H7 (cell line): ENCODE data around the gene CYP21A2. TPM values are rescaled to one million over a fixed set of nuclear protein-coding genes. Genes with fewer than 3 reads are reported as not detected.
"Not testable (repeated sequence)": the region's sequence is repeated elsewhere in the genome, so short reads cannot be mapped to it uniquely, and the experiment has no call there.

Experiments used
- DNase-seq: peaks from one replicate; pipeline ENCODE4 v3.0.0; 2012
- H3K27me3 ChIP-seq: 2 replicates; pipeline ENCODE4 v1.6.0; 2011; ENCODE audit warnings: mild to moderate bottlenecking, low read length; ENCODE audit not compliant: control insufficient read depth, insufficient read depth
- H3K36me3 ChIP-seq: replicated peaks from 2 replicates; pipeline ENCODE4 v1.5.1; 2011; ENCODE audit warnings: low read length; ENCODE audit not compliant: control insufficient read depth, insufficient read depth
- H3K4me3 ChIP-seq: 2 replicates; pipeline ENCODE4 v1.5.1; 2011; ENCODE audit warnings: low read depth, mild to moderate bottlenecking, control low read depth, low read length, moderate library complexity; ENCODE audit not compliant: insufficient read depth
- total RNA-seq: library from RNA; depleted of rRNA; stranded (reverse); fragments of >200 nt; shearing (Covaris generic); gene quantifications from 2 replicates; pipeline ENCODE4 v1.2.3, GENCODE V29; 2014

CYP21A2 gene
- total RNA-seq, 1 experiment from 2014 or later = not detected

DNA sequence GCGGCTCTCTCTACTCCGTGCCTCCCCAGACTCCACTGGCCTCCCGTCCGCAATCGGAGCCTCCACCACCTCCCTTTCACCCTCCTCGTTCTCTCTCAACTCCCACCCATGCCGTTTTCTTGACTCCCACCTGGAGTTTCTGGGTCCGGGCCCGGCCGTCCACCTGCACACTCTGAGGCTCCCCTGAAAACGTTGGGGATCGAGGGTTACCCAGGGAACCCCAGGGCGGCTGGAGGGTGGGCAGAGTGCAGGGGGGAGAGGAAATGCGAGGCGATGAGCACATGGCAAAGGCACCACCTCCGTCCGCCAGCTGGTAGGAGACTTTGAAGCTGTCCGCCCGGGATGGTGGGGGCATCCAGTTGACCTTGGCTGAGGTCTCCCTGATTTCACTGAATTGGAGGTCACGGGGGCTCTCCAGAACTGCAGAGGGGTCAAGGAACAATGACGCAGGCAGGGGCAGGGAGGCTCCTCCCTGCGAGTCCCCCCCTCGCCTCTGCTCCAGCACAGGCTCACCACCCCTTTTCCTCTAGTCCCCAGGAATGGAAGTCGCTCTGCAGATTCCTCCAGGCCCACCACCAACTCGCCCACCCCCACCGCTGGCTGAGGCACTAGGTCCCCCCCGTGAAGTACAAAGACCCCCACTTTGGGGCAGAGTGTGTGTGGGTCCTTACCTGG, 27.2 kb upstream of the CYP21A2 start:
- H3K4me3 ChIP-seq, H3K36me3 ChIP-seq, H3K27me3 ChIP-seq: not testable (repeated sequence)
- peak; percentile 13 for DNase-seq

DNA sequence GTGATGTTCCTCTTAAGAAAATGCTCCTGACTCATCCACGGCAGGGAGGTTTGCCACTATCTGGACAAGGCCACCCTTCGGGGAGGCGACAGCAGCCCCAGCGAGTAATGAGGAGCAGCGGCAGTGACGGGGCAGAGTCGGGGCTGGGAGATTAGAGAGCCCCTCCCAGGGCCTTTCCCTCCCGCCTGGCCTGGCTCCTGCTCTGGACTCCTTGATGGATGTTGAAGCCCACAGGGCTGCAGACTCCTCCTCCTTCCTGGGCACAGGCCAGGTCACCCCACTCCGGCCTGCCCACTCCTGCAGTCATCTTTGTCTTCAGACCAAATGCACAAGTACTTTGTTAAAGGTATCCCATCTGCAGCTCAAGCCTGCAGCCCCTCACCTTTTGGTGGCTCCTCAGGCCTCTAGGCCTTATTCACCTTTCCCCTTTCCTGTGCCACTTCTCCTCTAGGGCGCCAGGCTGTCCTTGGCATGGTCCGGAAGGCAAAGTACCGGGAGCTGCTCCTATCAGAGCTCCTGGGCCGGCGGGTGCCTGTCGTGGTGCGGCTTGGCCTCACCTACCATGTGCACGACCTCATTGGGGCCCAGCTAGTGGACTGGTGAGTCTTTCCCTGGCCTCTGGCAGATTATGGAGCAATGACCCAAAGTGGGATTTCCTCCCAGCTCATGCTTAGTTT, 25.1 kb upstream of the CYP21A2 start:
- not testable (repeated sequence) for H3K27me3 ChIP-seq, DNase-seq

DNA sequence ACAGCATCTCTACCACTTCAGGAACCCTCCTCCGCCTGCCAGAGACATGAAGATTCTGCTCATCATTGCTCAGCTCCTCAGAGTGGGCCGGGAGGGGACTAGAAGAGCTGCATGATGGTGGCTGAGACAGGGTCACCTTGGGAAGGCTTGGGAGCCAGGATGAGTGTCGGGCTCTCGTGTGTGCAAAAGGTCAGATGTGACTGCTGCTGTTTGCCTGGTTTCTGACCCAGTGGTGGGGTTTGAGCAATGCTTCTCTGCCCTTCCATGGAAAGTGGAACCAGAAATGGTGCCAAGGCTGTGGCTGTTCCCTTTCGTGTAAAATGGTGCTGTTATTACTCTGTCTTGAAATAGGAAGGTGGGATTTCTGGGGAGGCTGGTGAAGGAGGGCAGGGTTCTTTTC, 24.5 kb upstream of the CYP21A2 start:
- DNase-seq, H3K36me3 ChIP-seq, H3K4me3 ChIP-seq, H3K27me3 ChIP-seq: not testable (repeated sequence)

More for the DNA sequence above, 25.1 kb upstream of the CYP21A2 start:
- not testable (repeated sequence) for H3K4me3 ChIP-seq, H3K36me3 ChIP-seq

DNA sequence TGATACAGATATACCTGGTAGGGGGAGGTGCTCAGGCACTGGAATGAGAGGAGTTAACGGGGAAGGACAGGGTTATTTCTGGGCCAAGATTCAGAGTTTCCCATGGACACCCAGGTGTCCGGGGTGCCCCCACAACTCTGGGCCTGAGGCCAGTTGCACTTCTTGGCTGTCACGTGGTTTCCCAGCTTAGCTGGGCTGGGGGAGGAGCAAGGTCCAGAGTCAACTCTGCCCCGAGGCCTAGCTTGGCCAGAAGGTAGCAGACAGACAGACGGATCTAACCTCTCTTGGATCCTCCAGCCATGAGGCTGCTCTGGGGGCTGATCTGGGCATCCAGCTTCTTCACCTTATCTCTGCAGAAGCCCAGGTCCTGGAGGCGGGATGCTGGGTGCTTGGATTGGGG, 23.7 kb upstream of the CYP21A2 start, which contains the start of gene C4B:
TSS of gene C4B (plus strand) at position 249 of the 400 bp plus-strand sequence. CDS start at position 300, 51 bp downstream.
- H3K36me3 ChIP-seq, H3K27me3 ChIP-seq, DNase-seq, H3K4me3 ChIP-seq: not testable (repeated sequence)

DNA sequence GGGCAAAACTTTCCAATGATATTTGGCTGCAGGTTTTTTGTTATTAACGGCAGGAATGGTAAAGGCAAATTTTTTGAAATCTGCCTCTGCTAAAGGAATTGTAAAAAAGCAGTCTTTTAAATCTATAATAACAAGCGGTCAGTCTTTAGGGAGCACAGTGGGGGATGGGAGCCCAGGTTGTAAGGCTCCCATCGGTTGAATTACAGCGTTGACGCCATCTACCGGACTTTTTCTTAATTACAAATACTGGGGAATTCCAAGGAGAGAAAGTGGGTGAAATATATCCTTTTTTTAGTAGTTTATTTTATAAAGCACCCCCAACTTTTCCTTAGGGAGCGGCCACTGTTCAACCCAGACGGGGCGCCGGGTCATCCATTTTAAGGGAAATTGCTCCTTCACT, 16.1 kb upstream of the CYP21A2 start:
- not testable (repeated sequence) for DNase-seq, H3K27me3 ChIP-seq, H3K4me3 ChIP-seq, H3K36me3 ChIP-seq

DNA sequence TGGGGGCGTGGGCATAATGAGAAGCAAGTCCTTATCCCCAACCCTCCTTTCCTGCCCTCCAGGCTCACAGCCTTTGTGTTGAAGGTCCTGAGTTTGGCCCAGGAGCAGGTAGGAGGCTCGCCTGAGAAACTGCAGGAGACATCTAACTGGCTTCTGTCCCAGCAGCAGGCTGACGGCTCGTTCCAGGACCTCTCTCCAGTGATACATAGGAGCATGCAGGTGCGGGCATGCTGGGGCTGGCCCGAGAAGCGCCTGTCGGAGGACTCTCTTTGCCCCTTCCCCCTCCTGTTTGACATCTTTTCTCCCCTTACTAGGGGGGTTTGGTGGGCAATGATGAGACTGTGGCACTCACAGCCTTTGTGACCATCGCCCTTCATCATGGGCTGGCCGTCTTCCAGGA, 9.6 kb upstream of the CYP21A2 start:
- not testable (repeated sequence) for DNase-seq, H3K36me3 ChIP-seq, H3K27me3 ChIP-seq, H3K4me3 ChIP-seq

DNA sequence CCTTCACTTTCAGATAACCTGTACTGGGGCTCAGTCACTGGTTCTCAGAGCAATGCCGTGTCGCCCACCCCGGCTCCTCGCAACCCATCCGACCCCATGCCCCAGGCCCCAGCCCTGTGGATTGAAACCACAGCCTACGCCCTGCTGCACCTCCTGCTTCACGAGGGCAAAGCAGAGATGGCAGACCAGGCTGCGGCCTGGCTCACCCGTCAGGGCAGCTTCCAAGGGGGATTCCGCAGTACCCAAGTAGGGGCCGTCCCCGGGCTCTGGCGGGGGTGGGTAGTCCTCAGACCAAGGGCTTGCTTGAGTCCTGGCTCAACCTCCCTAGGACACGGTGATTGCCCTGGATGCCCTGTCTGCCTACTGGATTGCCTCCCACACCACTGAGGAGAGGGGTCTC, 8.7 kb upstream of the CYP21A2 start:
- not testable (repeated sequence) for H3K4me3 ChIP-seq, H3K27me3 ChIP-seq, H3K36me3 ChIP-seq, DNase-seq

DNA sequence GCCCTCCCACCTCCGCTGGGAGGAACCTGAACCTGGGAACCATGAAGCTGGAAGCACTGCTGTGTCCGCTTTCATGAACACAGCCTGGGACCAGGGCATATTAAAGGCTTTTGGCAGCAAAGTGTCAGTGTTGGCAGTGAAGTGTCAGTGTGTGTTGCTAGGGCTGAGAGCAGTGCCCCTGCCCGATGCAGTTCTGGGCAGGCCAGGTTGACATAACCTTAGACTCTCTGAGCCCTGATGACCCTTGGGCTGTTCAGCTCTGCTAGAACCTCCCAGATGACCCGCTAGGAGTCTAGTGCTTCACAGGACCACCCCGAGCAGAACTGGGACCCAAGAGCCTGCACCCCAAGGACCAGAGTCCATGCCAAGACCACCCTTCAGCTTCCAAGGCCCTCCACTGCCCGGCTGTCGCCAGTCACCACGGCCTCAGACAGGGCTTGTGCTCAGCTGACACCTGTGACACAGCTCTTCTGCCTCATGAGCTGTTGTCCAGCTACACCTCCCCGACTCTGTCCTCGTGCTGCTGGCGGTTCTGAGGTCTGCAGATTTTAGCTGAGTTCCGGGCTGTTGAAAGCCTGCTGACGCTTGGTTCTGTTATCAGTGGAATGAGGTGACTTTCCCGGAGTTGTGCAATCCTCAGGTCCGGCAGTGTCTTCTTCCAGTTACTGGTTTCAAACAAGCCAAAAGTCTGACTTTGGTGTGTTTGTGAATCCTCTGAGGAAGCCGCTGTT, 2.8 kb upstream of the CYP21A2 start:
- not testable (repeated sequence) for DNase-seq, H3K27me3 ChIP-seq, H3K4me3 ChIP-seq, H3K36me3 ChIP-seq

DNA sequence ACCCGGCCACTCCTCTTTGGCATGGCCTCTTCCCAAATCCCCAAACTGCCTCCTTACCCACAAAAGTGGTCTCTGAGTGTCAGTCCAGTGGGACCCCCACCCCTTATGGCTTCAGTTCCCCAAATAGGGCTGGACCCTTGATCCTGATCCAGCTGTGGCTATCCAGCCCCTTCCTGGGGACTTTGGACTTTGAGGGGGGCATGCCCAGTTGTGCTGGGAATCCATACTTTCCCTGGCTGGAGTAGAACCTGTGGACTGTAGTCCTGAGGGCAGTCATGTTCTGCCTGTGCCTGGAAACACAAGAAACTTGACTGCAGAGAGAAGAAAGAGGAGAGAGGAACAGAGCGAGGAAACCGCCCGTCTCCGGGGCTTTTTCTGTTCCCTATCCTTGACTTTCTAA, 1.1 kb upstream of the CYP21A2 start:
- H3K27me3 ChIP-seq, DNase-seq, H3K36me3 ChIP-seq, H3K4me3 ChIP-seq: not testable (repeated sequence)

DNA sequence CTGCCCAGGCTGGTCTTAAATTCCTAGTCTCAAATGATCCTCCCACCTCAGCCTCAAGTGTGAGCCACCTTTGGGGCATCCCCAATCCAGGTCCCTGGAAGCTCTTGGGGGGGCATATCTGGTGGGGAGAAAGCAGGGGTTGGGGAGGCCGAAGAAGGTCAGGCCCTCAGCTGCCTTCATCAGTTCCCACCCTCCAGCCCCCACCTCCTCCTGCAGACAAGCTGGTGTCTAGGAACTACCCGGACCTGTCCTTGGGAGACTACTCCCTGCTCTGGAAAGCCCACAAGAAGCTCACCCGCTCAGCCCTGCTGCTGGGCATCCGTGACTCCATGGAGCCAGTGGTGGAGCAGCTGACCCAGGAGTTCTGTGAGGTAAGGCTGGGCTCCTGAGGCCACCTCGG, 663 bp downstream of the CYP21A2 start:
- not testable (repeated sequence) for DNase-seq, H3K36me3 ChIP-seq, H3K4me3 ChIP-seq, H3K27me3 ChIP-seq

DNA sequence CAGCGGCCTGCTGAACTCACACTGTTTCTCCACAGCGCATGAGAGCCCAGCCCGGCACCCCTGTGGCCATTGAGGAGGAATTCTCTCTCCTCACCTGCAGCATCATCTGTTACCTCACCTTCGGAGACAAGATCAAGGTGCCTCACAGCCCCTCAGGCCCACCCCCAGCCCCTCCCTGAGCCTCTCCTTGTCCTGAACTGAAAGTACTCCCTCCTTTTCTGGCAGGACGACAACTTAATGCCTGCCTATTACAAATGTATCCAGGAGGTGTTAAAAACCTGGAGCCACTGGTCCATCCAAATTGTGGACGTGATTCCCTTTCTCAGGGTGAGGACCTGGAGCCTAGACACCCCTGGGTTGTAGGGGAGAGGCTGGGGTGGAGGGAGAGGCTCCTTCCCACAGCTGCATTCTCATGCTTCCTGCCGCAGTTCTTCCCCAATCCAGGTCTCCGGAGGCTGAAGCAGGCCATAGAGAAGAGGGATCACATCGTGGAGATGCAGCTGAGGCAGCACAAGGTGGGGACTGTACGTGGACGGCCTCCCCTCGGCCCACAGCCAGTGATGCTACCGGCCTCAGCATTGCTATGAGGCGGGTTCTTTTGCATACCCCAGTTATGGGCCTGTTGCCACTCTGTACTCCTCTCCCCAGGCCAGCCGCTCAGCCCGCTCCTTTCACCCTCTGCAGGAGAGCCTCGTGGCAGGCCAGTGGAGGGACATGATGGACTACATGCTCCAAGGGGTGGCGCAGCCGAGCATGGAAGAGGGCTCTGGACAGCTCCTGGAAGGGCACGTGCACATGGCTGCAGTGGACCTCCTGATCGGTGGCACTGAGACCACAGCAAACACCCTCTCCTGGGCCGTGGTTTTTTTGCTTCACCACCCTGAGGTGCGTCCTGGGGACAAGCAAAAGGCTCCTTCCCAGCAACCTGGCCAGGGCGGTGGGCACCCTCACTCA, 1.4 kb downstream of the CYP21A2 start:
- not testable (repeated sequence) for H3K36me3 ChIP-seq, H3K4me3 ChIP-seq, H3K27me3 ChIP-seq, DNase-seq

DNA sequence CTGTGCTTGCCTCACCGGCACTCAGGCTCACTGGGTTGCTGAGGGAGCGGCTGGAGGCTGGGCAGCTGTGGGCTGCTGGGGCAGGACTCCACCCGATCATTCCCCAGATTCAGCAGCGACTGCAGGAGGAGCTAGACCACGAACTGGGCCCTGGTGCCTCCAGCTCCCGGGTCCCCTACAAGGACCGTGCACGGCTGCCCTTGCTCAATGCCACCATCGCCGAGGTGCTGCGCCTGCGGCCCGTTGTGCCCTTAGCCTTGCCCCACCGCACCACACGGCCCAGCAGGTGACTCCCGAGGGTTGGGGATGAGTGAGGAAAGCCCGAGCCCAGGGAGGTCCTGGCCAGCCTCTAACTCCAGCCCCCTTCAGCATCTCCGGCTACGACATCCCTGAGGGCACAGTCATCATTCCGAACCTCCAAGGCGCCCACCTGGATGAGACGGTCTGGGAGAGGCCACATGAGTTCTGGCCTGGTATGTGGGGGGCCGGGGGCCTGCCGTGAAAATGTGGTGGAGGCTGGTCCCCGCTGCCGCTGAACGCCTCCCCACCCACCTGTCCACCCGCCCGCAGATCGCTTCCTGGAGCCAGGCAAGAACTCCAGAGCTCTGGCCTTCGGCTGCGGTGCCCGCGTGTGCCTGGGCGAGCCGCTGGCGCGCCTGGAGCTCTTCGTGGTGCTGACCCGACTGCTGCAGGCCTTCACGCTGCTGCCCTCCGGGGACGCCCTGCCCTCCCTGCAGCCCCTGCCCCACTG, 2.3 kb downstream of the CYP21A2 start:
- DNase-seq, H3K36me3 ChIP-seq, H3K4me3 ChIP-seq, H3K27me3 ChIP-seq: not testable (repeated sequence)

DNA sequence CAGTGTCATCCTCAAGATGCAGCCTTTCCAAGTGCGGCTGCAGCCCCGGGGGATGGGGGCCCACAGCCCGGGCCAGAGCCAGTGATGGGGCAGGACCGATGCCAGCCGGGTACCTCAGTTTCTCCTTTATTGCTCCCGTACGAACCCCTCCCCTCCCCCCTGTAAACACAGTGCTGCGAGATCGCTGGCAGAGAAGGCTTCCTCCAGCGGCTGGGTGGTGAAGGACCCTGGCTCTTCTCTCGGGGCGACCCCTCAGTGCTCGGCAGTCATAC, 2.8 kb downstream of the CYP21A2 start:
- not testable (repeated sequence) for H3K4me3 ChIP-seq, H3K27me3 ChIP-seq, DNase-seq, H3K36me3 ChIP-seq

DNA sequence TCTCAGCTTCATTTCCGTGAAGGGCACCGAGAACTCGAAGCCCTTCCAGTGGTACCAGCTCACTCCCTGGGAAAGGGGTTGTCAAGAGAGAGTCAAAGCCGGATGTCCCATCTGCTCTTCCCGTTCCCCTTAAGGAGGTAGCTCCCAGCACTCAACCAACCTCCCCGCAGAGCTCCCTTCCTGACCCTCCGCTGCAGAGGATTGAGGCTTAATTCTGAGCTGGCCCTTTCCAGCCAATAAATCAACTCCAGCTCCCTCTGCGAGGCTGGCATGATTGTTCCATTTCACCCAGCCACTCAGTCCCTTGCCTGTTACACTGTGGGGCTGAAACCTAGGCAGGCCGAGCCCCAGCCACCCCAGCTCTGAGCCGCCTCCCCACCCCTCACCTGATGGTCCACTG, 3.2 kb downstream of the CYP21A2 start:
- not testable (repeated sequence) for H3K27me3 ChIP-seq, H3K4me3 ChIP-seq, DNase-seq, H3K36me3 ChIP-seq
